HepG2 (cell line): Measurements from ENCODE around the gene TEAD1. TPM values are rescaled to one million over a fixed set of nuclear protein-coding genes. Genes with fewer than 3 reads are reported as not detected.
A peak's percentile ranks its signal among the peaks of the same experiment; 100 is the strongest.

Source experiments
- ATAC-seq: fragments of 200-7000 bp; cut with Tn5 transposase; 3 replicates; pipeline ENCODE4 v1.9.1; 2020; ENCODE audit warnings: mild to moderate bottlenecking, moderate library complexity
- BruUV-seq: library from RNA; stranded (reverse); fragments of 400-500 nt; replicated peaks from 2 replicates; lab custom pipeline; 2021; lab: Mats Ljungman, UMichigan
- CTCF ChIA-PET: fragments of 300-600 bp; formaldehyde crosslinking; extraction: SDS; loops from one replicate; lab custom pipeline; 2021; ENCODE audit warnings: low total read pairs, inconsistent platforms, low intra/inter-chr PET ratio; lab: Yijun Ruan, JAX
- POLR2A ChIA-PET: fragments of 350-600 bp; sonication (Branson Sonifier 250); formaldehyde crosslinking; loops from one replicate; lab custom pipeline; 2020; ENCODE audit warnings: antibody characterized with exemption, inconsistent platforms; lab: Yijun Ruan, JAX
- DNase-seq: peaks from one replicate; pipeline ENCODE4 v3.0.0-alpha.2; 2015; ENCODE audit warnings: low spot score
- FAIRE-seq: peaks from 3 replicates; lab custom pipeline; 2011; peaks lifted over from hg19 to GRCh38; lab: Jason Lieb, UNC
- H2AFZ ChIP-seq: one replicate; pipeline ENCODE4 v1.6.1; 2011; ENCODE audit warnings: low read length, inconsistent platforms
- H3K27ac ChIP-seq: fragments of 300-600 bp; 3 replicates; pipeline ENCODE4 v1.8.0; 2011; ENCODE audit warnings: mixed run types, mild to moderate bottlenecking, mixed read lengths, low read length, inconsistent platforms; ENCODE audit not compliant: insufficient read depth; ENCODE audit errors: extremely low read length
- H3K27me3 ChIP-seq, 2 experiments: fragments of 200-600 bp in 1 of 2; 2 replicates in 1 of 2; 3 replicates in 1 of 2; pipeline versions ENCODE4 v1.6.0 to v1.8.0; 2011; ENCODE audit warnings: low read length in 2 of 2, mild to moderate bottlenecking in 2 of 2, moderate library complexity in 2 of 2, inconsistent platforms in 1 of 2; ENCODE audit not compliant: insufficient read depth in 2 of 2, control insufficient read depth in 1 of 2
- H3K36me3 ChIP-seq, 2 experiments: fragments of 200-600 bp in 1 of 2; replicated peaks in 1 of 2; 2 replicates in 1 of 2; 3 replicates in 1 of 2; pipeline versions ENCODE4 v1.5.1 to v1.8.0; 2011; ENCODE audit warnings: low read length in 2 of 2, inconsistent platforms in 1 of 2; ENCODE audit not compliant: insufficient read depth in 2 of 2, control insufficient read depth in 1 of 2
- H3K4me1 ChIP-seq: 2 replicates; pipeline ENCODE4 v1.5.1; 2012; ENCODE audit warnings: low read length, inconsistent platforms; ENCODE audit not compliant: insufficient read depth
- H3K4me2 ChIP-seq: 2 replicates; pipeline ENCODE4 v1.6.0; 2011; ENCODE audit warnings: low read depth, low read length, inconsistent platforms
- H3K4me3 ChIP-seq, 3 experiments: fragments of 200-600 bp in 1 of 3; sonication (generic), shearing (Covaris generic) in 1 of 3; replicated peaks in 1 of 3; 2 replicates each; pipeline ENCODE4 v1.5.1; 2011 to 2016; ENCODE audit warnings: low read length in 3 of 3, inconsistent platforms in 2 of 3, low read depth in 2 of 3, mild to moderate bottlenecking in 2 of 3, control low read depth in 1 of 3, mixed read lengths in 1 of 3; ENCODE audit not compliant: insufficient read depth in 1 of 3
- H3K79me2 ChIP-seq: one replicate; pipeline ENCODE4 v1.6.1; 2011; ENCODE audit warnings: low read length, inconsistent platforms; ENCODE audit not compliant: insufficient read depth
- H3K9ac ChIP-seq: 2 replicates; pipeline ENCODE4 v1.6.0; 2011; ENCODE audit warnings: mild to moderate bottlenecking, low read depth, low read length, inconsistent platforms; ENCODE audit not compliant: insufficient read depth
- H3K9me3 ChIP-seq: 2 replicates; pipeline ENCODE4 v1.5.1; 2012; ENCODE audit warnings: mild to moderate bottlenecking, low read length
- H4K20me1 ChIP-seq: 2 replicates; pipeline ENCODE4 v1.6.0; 2011; ENCODE audit warnings: inconsistent platforms, mild to moderate bottlenecking, low read length, moderate library complexity; ENCODE audit not compliant: insufficient read depth
- ARID2 ChIP-seq: sonication (generic); formaldehyde crosslinking; IDR thresholded peaks from 2 replicates; pipeline ENCODE4 v1.8.1; 2022; ENCODE audit warnings: mild to moderate bottlenecking, missing genetic modification reagents, borderline replicate concordance
- ATF7 ChIP-seq, 2 experiments: fragments of 450-650 bp in 1 of 2; sonication (generic) in 1 of 2; formaldehyde crosslinking in 1 of 2; IDR thresholded peaks; 2 replicates each; pipeline versions ENCODE4 v1.4.0 to v1.6.1; 2016 to 2020; ENCODE audit warnings: antibody characterized with exemption in 1 of 2, mild to moderate bottlenecking in 1 of 2, missing genetic modification reagents in 1 of 2
- ELF3 ChIP-seq: IDR thresholded peaks from 2 replicates; pipeline ENCODE4 v1.6.1; 2016; ENCODE audit warnings: missing genetic modification reagents, missing compliant biosample characterization
- ERF ChIP-seq: IDR thresholded peaks from 2 replicates; pipeline ENCODE4 v1.6.1; 2018; ENCODE audit warnings: missing biosample characterization, missing genetic modification reagents
- FOSL1 ChIP-seq: sonication (generic); formaldehyde crosslinking; IDR thresholded peaks from 2 replicates; pipeline ENCODE4 v1.9.0; 2021; ENCODE audit warnings: missing genetic modification reagents, borderline replicate concordance
- HNF4G ChIP-seq, 2 experiments: sonication (generic) in 1 of 2; formaldehyde crosslinking in 1 of 2; IDR thresholded peaks; 2 replicates each; pipeline versions ENCODE4 v1.4.0 to v1.6.1; 2011 to 2020; ENCODE audit warnings: borderline replicate concordance in 2 of 2, low read depth in 2 of 2, mild to moderate bottlenecking in 2 of 2, low read length in 1 of 2, missing genetic modification reagents in 1 of 2, moderate library complexity in 1 of 2
- HNRNPL ChIP-seq: fragments of 200-400 bp; formaldehyde crosslinking; IDR thresholded peaks from 2 replicates; pipeline ENCODE4 v1.6.1; 2017; ENCODE audit warnings: mild to moderate bottlenecking, low read depth, low read length
- KDM3A ChIP-seq: IDR thresholded peaks from 2 replicates; pipeline ENCODE4 v1.6.1; 2018; ENCODE audit warnings: low read depth, missing compliant biosample characterization
- KDM4B ChIP-seq: sonication (generic); formaldehyde crosslinking; IDR thresholded peaks from 2 replicates; pipeline ENCODE4 v1.4.0; 2020; ENCODE audit warnings: missing genetic modification reagents
- PCBP1 ChIP-seq: fragments of 200-400 bp; formaldehyde crosslinking; IDR thresholded peaks from 2 replicates; pipeline ENCODE4 v1.6.1; 2017; ENCODE audit warnings: mild to moderate bottlenecking, low read depth, low read length, borderline replicate concordance
- PCBP2 ChIP-seq: fragments of 200-400 bp; formaldehyde crosslinking; optimal IDR thresholded peaks from 2 replicates; pipeline ENCODE3; 2018; ENCODE audit warnings: low read length, low read depth; ENCODE audit not compliant: poor library complexity, severe bottlenecking
- RFX3 ChIP-seq: IDR thresholded peaks from 2 replicates; pipeline ENCODE4 v1.6.1; 2016; ENCODE audit warnings: missing biosample characterization, missing genetic modification reagents
- TAF15 ChIP-seq: fragments of 200-400 bp; formaldehyde crosslinking; IDR thresholded peaks from one replicate; pipeline ENCODE4 v1.6.1; 2018; ENCODE audit warnings: mild to moderate bottlenecking, low read depth, low read length; ENCODE audit not compliant: poor library complexity, severe bottlenecking
- TARDBP ChIP-seq: sonication (generic); formaldehyde crosslinking; IDR thresholded peaks from 2 replicates; pipeline ENCODE4 v1.8.0; 2022; ENCODE audit warnings: mild to moderate bottlenecking, missing genetic modification reagents
- TOE1 ChIP-seq: sonication (generic); formaldehyde crosslinking; IDR thresholded peaks from 2 replicates; pipeline ENCODE4 v1.4.0; 2020; ENCODE audit warnings: mild to moderate bottlenecking, missing genetic modification reagents
- ZBTB8A ChIP-seq: sonication (generic); formaldehyde crosslinking; IDR thresholded peaks from 2 replicates; pipeline ENCODE4 v1.4.0; 2020; ENCODE audit warnings: mild to moderate bottlenecking, low read depth, missing genetic modification reagents, borderline replicate concordance
- ZFAT ChIP-seq: sonication (generic); formaldehyde crosslinking; conservative IDR thresholded peaks from 2 replicates; pipeline ENCODE4 v1.8.1; 2023; ENCODE audit warnings: missing genetic modification reagents, inconsistent platforms
- ZNF275 ChIP-seq: sonication (generic); formaldehyde crosslinking; IDR thresholded peaks from 2 replicates; pipeline ENCODE4 v1.8.0; 2022; ENCODE audit warnings: missing genetic modification reagents, mild to moderate bottlenecking, inconsistent platforms, borderline replicate concordance
- ZNF329 ChIP-seq: sonication (generic); formaldehyde crosslinking; IDR thresholded peaks from 2 replicates; pipeline ENCODE4 v1.9.0; 2021; ENCODE audit warnings: low read depth, mild to moderate bottlenecking, missing genetic modification reagents
- ZNF605 ChIP-seq: sonication (generic); formaldehyde crosslinking; IDR thresholded peaks from 2 replicates; pipeline ENCODE4 v1.8.0; 2022; ENCODE audit warnings: mild to moderate bottlenecking, missing genetic modification reagents
- WGBS: methylation state at CpG from one replicate; pipeline ENCODE4 v1.1.6; 2017; ENCODE audit warnings: low lambda C conversion rate; 5-methylcytosine and 5-hydroxymethylcytosine counted together
- in situ Hi-C: cut with HindIII; loops from 2 replicates; pipeline ENCODE4 v1.10.0; 2017; ENCODE audit warnings: low pct_unique_long_range_greater_than_20kb; ENCODE audit not compliant: extremely low pct_ligation_motif_present
- intact Hi-C: fragments of 100-400 bp; cut with micrococcal nuclease; formaldehyde crosslinking; loops from one replicate; pipeline ENCODE4 v1.10.0; 2022; ENCODE audit not compliant: unreplicated experiment
- polyA plus RNA-seq, 8 experiments: library from polyadenylated mRNA; depleted of rRNA in 3 of 8; stranded (reverse) in 7 of 8; unstranded in 1 of 8; fragments of >200 nt; fragmentation: Illumina TruSeq in 4 of 8; extraction: Trizol in 4 of 8; gene quantifications; 2 replicates each; pipeline versions ENCODE4 v1.2.1 to v1.2.3, GENCODE V29; 2011 to 2016; ENCODE audit warnings: low read depth in 4 of 8, missing spikeins in 1 of 8, mixed read lengths in 1 of 8; ENCODE audit not compliant: insufficient read depth in 1 of 8
- total RNA-seq, 5 experiments: library from RNA; depleted of rRNA; stranded (reverse); fragments of >200 nt; fragmentation: Illumina TruSeq; extraction: Trizol; gene quantifications; 2 replicates each; pipeline ENCODE4 v1.2.3, GENCODE V29; 2016; ENCODE audit warnings: low read depth in 1 of 5

The TEAD1 gene
- total and polyA plus RNA-seq, 2 of the 13 experiments (the other 11 are each of a cell fraction or from before 2014, with no cell fraction given) = 20.1 to 30.5 TPM

GRCh38 chr11:12963051-12963450 lies 288.8 kb downstream of the TEAD1 start (continued):
- no peak for TF ChIP-seq ATF7 (IDR thresholded peaks at IDR 0.05)
- no peak for TF ChIP-seq ATF7 (CRISPR knock-in tag; IDR thresholded peaks at IDR 0.05)
- TF ChIP-seq HNRNPL = no peak
- TF ChIP-seq ZNF605 = no peak
- TF ChIP-seq ZNF329 (CRISPR knock-in tag) = no peak
- no peak for TF ChIP-seq RFX3
- no peak for TF ChIP-seq ZBTB8A (CRISPR knock-in tag)

- FAIRE-seq (peak; percentile 42), ATAC-seq (peak; percentile 96)
- H3K27ac ChIP-seq = no peak overlapping the region
- TF ChIP-seq PCBP2 (no peak), ARID2 (CRISPR knock-in tag) (no peak), KDM4B (CRISPR knock-in tag) (no peak; the same call in 1 of the 2 replicates), TOE1 (CRISPR knock-in tag) (no peak), KDM3A (no peak), ZNF275 (no peak), HNF4G (IDR thresholded peaks at IDR 0.05; ENCODE audit: borderline replicate concordance, low read depth, low read length) (no peak), HNF4G (CRISPR knock-in tag; IDR thresholded peaks at IDR 0.05; ENCODE audit: borderline replicate concordance, low read depth) (no peak), ELF3 (0 out of 2 replicates have a peak, but pooled peaks have one; percentile 17), TAF15 (no peak), FOSL1 (CRISPR knock-in tag) (no peak), ERF (CRISPR knock-in tag) (peak; percentile 38; the same call in 1 of the 2 replicates), PCBP1 (no peak), ZFAT (no peak), TARDBP (no peak)
Observed at GRCh38 chr11:12963792-12964536, 289.7 kb downstream of the TEAD1 start.

More at GRCh38 chr11:12963792-12964536, 289.7 kb downstream of the TEAD1 start:
- intact Hi-C loops (loop anchor here (1.0 kb wide), 4 partner anchors 150 to 275 kb away; no protein-coding TSS in a partner anchor), in situ Hi-C loops (loop anchor here (10.0 kb wide), 2 partner anchors 221 to 381 kb away; no protein-coding TSS in a partner anchor)
- Histone ChIP-seq H2AFZ (no peak overlapping the region), H3K79me2 (no peaks in the 10 kb centered on the region), H3K27me3 (peaks cover 0 to 5% of the 10 kb centered on the region in 2 experiments; a peak in 1 of 5 replicates), H3K4me2 (peak overlapping the region; percentile 40), H3K9ac (no peak overlapping the region), H4K20me1 (no peaks in the 10 kb centered on the region), H3K4me3 (no peak overlapping the region), H3K9me3 (no peaks in the 10 kb centered on the region), H3K4me1 (0 out of 2 replicates have a peak, but pooled peaks cover 10% of the 10 kb centered on the region), H3K36me3 (no peaks in the 10 kb centered on the region)
- ChIA-PET CTCF (interaction anchor here (1.3 to 3.6 kb wide), 5 partner anchors 49 to 275 kb away, joined by 3 to 42 read pairs (median 11); no protein-coding TSS in a partner anchor), POLR2A (interaction anchor here (0.8 kb wide), 1 partner anchor 177 kb away, joined by 4 read pairs; no protein-coding TSS in a partner anchor)
- BruUV-seq = no TSS peak
- DNase-seq = peak; percentile 60
- 6% methylated on average over 13 of the region's 13 CpGs for WGBS
